Heart left ventricle (tissue), 16 donors: Measurements from ENCODE around the gene FRMPD4. TPM values are rescaled to one million over a fixed set of nuclear protein-coding genes. Genes with fewer than 3 reads are reported as not detected.

ENCODE experiments used
- ATAC-seq, 4 donors: fragments of 200-7000 bp; cut with Tn5 transposase; one replicate each; pipeline ENCODE4 v1.9.1; 2020 to 2022; ENCODE audit warnings: moderate library complexity in 4 of 4, mild to moderate bottlenecking in 3 of 4, moderate number of reproducible peaks in 1 of 4
- DNase-seq, 5 donors: peaks; one replicate each; pipeline ENCODE4 v3.0.0-alpha.2; 2020
- H3K27ac ChIP-seq, 12 donors: fragments of 200-600 bp; sonication (generic) in 4 of 12; one replicate each; pipeline versions ENCODE4 v1.5.0 to v1.8.0; 2016 to 2022; ENCODE audit warnings: mild to moderate bottlenecking in 2 of 12
- H3K27me3 ChIP-seq, 9 donors: fragments of 200-600 bp; sonication (generic) in 2 of 9; one replicate each; pipeline versions ENCODE4 v1.5.1 to v1.8.0; 2016 to 2022; ENCODE audit warnings: mild to moderate bottlenecking in 3 of 9
- H3K36me3 ChIP-seq, 9 donors: fragments of 200-600 bp; sonication (generic) in 2 of 9; one replicate each; pipeline versions ENCODE4 v1.5.0 to v1.8.0; 2018 to 2022; ENCODE audit warnings: mild to moderate bottlenecking in 2 of 9
- H3K4me1 ChIP-seq, 12 donors: fragments of 200-600 bp; sonication (generic) in 4 of 12; one replicate each; pipeline versions ENCODE4 v1.5.0 to v1.8.0; 2016 to 2022; ENCODE audit warnings: mild to moderate bottlenecking in 3 of 12
- H3K4me3 ChIP-seq, 12 donors: fragments of 200-600 bp; sonication (generic) in 4 of 12; one replicate each; pipeline versions ENCODE4 v1.5.0 to v1.8.0; 2017 to 2022; ENCODE audit warnings: mild to moderate bottlenecking in 9 of 12, moderate library complexity in 4 of 12
- H3K9me3 ChIP-seq, 12 donors: fragments of 200-600 bp; sonication (generic) in 4 of 12; one replicate each; pipeline versions ENCODE4 v1.5.0 to v1.8.0; 2016 to 2022; ENCODE audit warnings: mild to moderate bottlenecking in 1 of 12
- POLR2A ChIP-seq, 2 donors: fragments of 450-650 bp; IDR thresholded peaks; one replicate each; pipeline ENCODE4 v1.6.1; 2017; ENCODE audit warnings: antibody characterized with exemption in 2 of 2, mild to moderate bottlenecking in 2 of 2, moderate library complexity in 2 of 2
- WGBS, 4 donors: extraction: QIAGEN DNeasy Blood & Tissue Kit in 2 of 4; methylation state at CpG; one replicate each; pipeline versions ENCODE4 v1.1.5 to v1.1.7; 2013 to 2018; 5-methylcytosine and 5-hydroxymethylcytosine counted together
- intact Hi-C, 10 donors: fragments of 100-400 bp; cut with DNase I; formaldehyde crosslinking; loops; one replicate each; pipeline versions ENCODE4 v1.11.1 to v1.14.2; 2022
- polyA plus RNA-seq, 2 donors: library from polyadenylated mRNA; stranded (reverse); fragments of 200-250 nt; gene quantifications; one replicate each; pipeline ENCODE4 v1.2.3, GENCODE V29; 2013
- total RNA-seq, 9 donors: library from RNA; depleted of rRNA in 2 of 9; stranded (reverse); fragments of >200 nt in 2 of 9; fragmentation: NEBNext Ultra II Directional in 3 of 9; extraction: Animal tissue kit (Norgen Biotek cat#: 25700) in 3 of 9; gene quantifications; one replicate each; pipeline versions ENCODE4 v1.1.0 to v1.2.4, GENCODE V29; 2016 to 2023
- TF ChIP-seq, protein P1 (sequence below), 12 donors: fragments of 200-600 bp; sonication (generic) in 4 of 12; IDR thresholded peaks; one replicate each; pipeline versions ENCODE4 v1.5.0 to v1.8.0; 2018 to 2022; ENCODE audit warnings: antibody characterized with exemption in 12 of 12, mild to moderate bottlenecking in 5 of 12
- donor health status: ischemic (EF 13 %, LVEDD 7.1; RV severe dilation, severe dysfunction).
- donor health status: healthy with polysubstance abuse.
- donor health status: DM: no; HTN: yes; CAD: no.
- donor health status: DM: no; HTN: no; CAD: no.
- donor health status: ischemic (EF 25% LVEDD 6.9; RV normal size, moderate dysfunction).
- donor health status: ischemic (EF 25% LVEDD 5.7; RV mildly dilated, moderate dysfunction).
- donor health status: healthy.
- donor health status: DM: yes; HTN: yes; CAD: no.
- donor health status: ischemic (EF 35%, LVEDD 5.7; RV mildly dilated, moderate dysfunction).
- donor health status: nonischemic (EF 11% LVEDD 7.7; RV severe dilation, severe dysfunction).
- donor health status: DM: yes; HTN: yes; CAD: no.
- donor health status: PGD.
- donor health status: ischemic (EF 29% LVEDD 5.4; RV normal size, mild dysfunction).
- donor health status: nonischemic (EF 23%, LVEDD 6.1; RV moderate dilation, normal function).

Gene FRMPD4
- total and polyA plus RNA-seq, 11 donors = 0.07 to 4.2 (median 1.4) TPM

GRCh38 chrX:12400218-12400617 is 261.9 kb downstream of the FRMPD4 start:
- Histone ChIP-seq H3K4me3 (no peak overlapping the region), H3K27ac (no peak overlapping the region), H3K9me3 (no peaks in the 10 kb centered on the region), H3K4me1 (peaks cover 0 to 7% (median 0%) of the 10 kb centered on the region in 12 donors), H3K27me3 (peaks cover 0 to 3% (median 0%) of the 10 kb centered on the region in 9 donors), H3K36me3 (no peaks in the 10 kb centered on the region)
- DNase-seq (no peak), ATAC-seq (no peak)
- 70 to 78% (median 74%) methylated on average over 4 of the region's 4 CpGs for WGBS, 4 donors
- no peak for TF ChIP-seq POLR2A (IDR thresholded peaks at IDR 0.05)
- intact Hi-C loops = no loop called here

DNA sequence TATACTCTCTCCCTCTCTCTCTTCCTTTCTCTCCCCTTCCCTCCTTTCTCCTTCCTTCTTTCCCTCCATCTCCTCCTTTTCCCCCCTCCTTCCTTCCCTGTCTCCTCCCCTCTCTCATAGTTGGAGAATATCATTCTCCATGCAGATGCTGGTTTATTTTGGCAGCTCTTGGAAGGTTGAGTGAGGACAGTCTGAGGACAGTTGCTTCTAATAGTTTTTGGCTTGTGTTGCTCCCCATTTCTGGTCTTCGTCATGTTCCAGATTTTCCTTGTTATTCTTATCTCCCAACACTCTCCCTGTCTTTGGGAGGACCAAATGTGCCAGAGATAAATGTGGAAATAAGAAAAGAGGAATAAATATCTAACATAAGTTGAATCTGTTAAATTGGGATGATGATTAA is 263.0 kb downstream of the FRMPD4 start:
- DNase-seq = peak in 2 of 5 donors; percentile 11 to 22
- TF ChIP-seq, protein P1, sequence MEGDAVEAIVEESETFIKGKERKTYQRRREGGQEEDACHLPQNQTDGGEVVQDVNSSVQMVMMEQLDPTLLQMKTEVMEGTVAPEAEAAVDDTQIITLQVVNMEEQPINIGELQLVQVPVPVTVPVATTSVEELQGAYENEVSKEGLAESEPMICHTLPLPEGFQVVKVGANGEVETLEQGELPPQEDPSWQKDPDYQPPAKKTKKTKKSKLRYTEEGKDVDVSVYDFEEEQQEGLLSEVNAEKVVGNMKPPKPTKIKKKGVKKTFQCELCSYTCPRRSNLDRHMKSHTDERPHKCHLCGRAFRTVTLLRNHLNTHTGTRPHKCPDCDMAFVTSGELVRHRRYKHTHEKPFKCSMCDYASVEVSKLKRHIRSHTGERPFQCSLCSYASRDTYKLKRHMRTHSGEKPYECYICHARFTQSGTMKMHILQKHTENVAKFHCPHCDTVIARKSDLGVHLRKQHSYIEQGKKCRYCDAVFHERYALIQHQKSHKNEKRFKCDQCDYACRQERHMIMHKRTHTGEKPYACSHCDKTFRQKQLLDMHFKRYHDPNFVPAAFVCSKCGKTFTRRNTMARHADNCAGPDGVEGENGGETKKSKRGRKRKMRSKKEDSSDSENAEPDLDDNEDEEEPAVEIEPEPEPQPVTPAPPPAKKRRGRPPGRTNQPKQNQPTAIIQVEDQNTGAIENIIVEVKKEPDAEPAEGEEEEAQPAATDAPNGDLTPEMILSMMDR (IDR thresholded peaks at IDR 0.05) = no peak
- no peak for TF ChIP-seq POLR2A (IDR thresholded peaks at IDR 0.05)
- H3K36me3 ChIP-seq = no peaks in the 10 kb centered on the region

GRCh38 chrX:12403474-12404082 is 265.3 kb downstream of the FRMPD4 start:
- peaks cover 0 to 7% (median 0%) of the 10 kb centered on the region in 12 donors for H3K4me1 ChIP-seq
- no peak overlapping the region for H3K27ac ChIP-seq
- no peaks in the 10 kb centered on the region for H3K36me3 ChIP-seq
- H3K27me3 ChIP-seq = peaks cover 0 to 3% (median 0%) of the 10 kb centered on the region in 9 donors
- H3K9me3 ChIP-seq = no peaks in the 10 kb centered on the region
- no peak for DNase-seq
- peak in 1 of 4 donors; percentile 52 for ATAC-seq
- intact Hi-C loops = no loop called here
- no peak overlapping the region for H3K4me3 ChIP-seq
- TF ChIP-seq, protein P1 (IDR thresholded peaks at IDR 0.05) = no peak
- no peak for TF ChIP-seq POLR2A (IDR thresholded peaks at IDR 0.05)
- 74 to 90% (median 85%) methylated on average over 3 of the region's 3 CpGs for WGBS, 4 donors

More for the DNA sequence above, 263.0 kb downstream of the FRMPD4 start:
- peak overlapping the region in 4 of 12 donors; percentile 13 to 29 (median 16) for H3K27ac ChIP-seq
- no peaks in the 10 kb centered on the region for H3K9me3 ChIP-seq
- peaks cover 0 to 7% (median 0%) of the 10 kb centered on the region in 12 donors for H3K4me1 ChIP-seq
- intact Hi-C loops = no loop called here
- peak; percentile 73 to 87 (median 81) for ATAC-seq
- WGBS, 4 donors = 7 to 47% (median 37%) methylated on average over 1 of the region's 1 CpG
- no peak overlapping the region for H3K4me3 ChIP-seq
- peaks cover 0 to 3% (median 0%) of the 10 kb centered on the region in 9 donors for H3K27me3 ChIP-seq

- intact Hi-C loops = no loop called here
- Histone ChIP-seq H3K4me1 (peaks cover 0 to 7% (median 0%) of the 10 kb centered on the region in 12 donors), H3K4me3 (no peak overlapping the region), H3K27ac (no peak overlapping the region), H3K9me3 (no peaks in the 10 kb centered on the region), H3K27me3 (peaks cover 0 to 3% (median 0%) of the 10 kb centered on the region in 9 donors), H3K36me3 (no peaks in the 10 kb centered on the region)
- 61 to 92% (median 71%) methylated on average over 2 of the region's 2 CpGs for WGBS, 4 donors
- TF ChIP-seq POLR2A (IDR thresholded peaks at IDR 0.05) = no peak
- TF ChIP-seq, protein P1 (IDR thresholded peaks at IDR 0.05) = no peak
- DNase-seq = no peak
- ATAC-seq = no peak
These were observed 267.0 kb downstream of the FRMPD4 start for GRCh38 chrX:12405306-12405705.
